ENCODE measurements around the gene FNDC5. TPM values are rescaled to one million over a fixed set of nuclear protein-coding genes. Genes with fewer than 3 reads are reported as not detected.

The FNDC5 gene
- polyA plus RNA-seq: not detected in 3 replicates
- not detected for polyA plus RNA-seq (2011; ENCODE audit: low read depth)
- not detected in 2 replicates for polyA plus RNA-seq (2011; cell fraction: cytosol; rRNA removed)
- polyA plus RNA-seq (2011; cell fraction: nucleus; rRNA removed): not detected in 2 replicates
- polyA plus RNA-seq (2012; ENCODE audit: low replicate concordance): 0.21 TPM in 1 of 2 replicates, not detected in the other
- polyA minus RNA-seq: not detected in 3 replicates
- polyA minus RNA-seq (2011; cell fraction: cytosol; rRNA and poly(A)+ RNA removed): not detected
- polyA minus RNA-seq (2011; cell fraction: nucleus; rRNA and poly(A)+ RNA removed): not detected in 2 replicates

GRCh38 chr1:32870615-32871363 is at the start of gene FNDC5:
Gene FNDC5 (minus strand): TSS chr1:32870912.
- Histone ChIP-seq H2AFZ (ENCODE audit: control insufficient read depth, low read length) (no peak within 1 kb of the TSS), H3K79me2 (ENCODE audit: control insufficient read depth, insufficient read depth, low read length) (no peaks in the 10 kb centered on the region), H3K36me3 (ENCODE audit: control insufficient read depth in 2 of 2, extremely low read depth in 1 of 2, insufficient read depth in 2 of 2, low read length in 2 of 2) (no peaks in the 10 kb centered on the region), H3K9me3 (ENCODE audit: control insufficient read depth, low read depth, low read length) (no peaks in the 10 kb centered on the region), H3K27ac (ENCODE audit: control insufficient read depth, insufficient read depth, low read length) (no peak within 1 kb of the TSS), H3K4me2 (ENCODE audit: control insufficient read depth, extremely low read depth, insufficient read depth, low read depth, low read length) (peak within 1 kb of the TSS; percentile 54), H4K20me1 (ENCODE audit: control insufficient read depth, extremely low read depth, insufficient read depth, low read length) (no peaks in the 10 kb centered on the region), H3K4me3 (ENCODE audit: control insufficient read depth in 2 of 3, extremely low read depth in 1 of 3, insufficient read depth in 2 of 3, low read depth in 1 of 3, low read length in 3 of 3) (peak within 1 kb of the TSS in 1 of 3 experiments; percentile 33), H3K9me1 (ENCODE audit: control insufficient read depth, extremely low read depth, insufficient read depth, low read length) (no peaks in the 10 kb centered on the region), H3K9ac (ENCODE audit: control insufficient read depth, extremely low read depth, insufficient read depth, low read length) (no peak within 1 kb of the TSS), H3K4me1 (ENCODE audit: control insufficient read depth, extremely low read depth, insufficient read depth, low read length) (no peaks in the 10 kb centered on the region), H3K27me3 (ENCODE audit: control insufficient read depth, extremely low read depth, insufficient read depth, low read length) (peaks cover 24% of the 10 kb centered on the region)
- no peak for FAIRE-seq
- TF ChIP-seq CTCF (optimal IDR thresholded peaks at IDR 0.05 in 1 of 3, IDR thresholded peaks at IDR 0.05 in 1 of 3, conservative IDR thresholded peaks at IDR 0.05 in 1 of 3; ENCODE audit: extremely low read depth in 1 of 3, insufficient read depth in 2 of 3, low read length in 3 of 3) (no peak), EZH2 (IDR thresholded peaks at IDR 0.05; ENCODE audit: low read length) (no peak)
- dilution Hi-C loops (cut with MboI; ENCODE audit: extremely low pct_ligation_motif_present, low sequenced_read_pairs): no loop called here
- DNase-seq (ENCODE audit: low read depth, low spot score): no peak

DNA sequence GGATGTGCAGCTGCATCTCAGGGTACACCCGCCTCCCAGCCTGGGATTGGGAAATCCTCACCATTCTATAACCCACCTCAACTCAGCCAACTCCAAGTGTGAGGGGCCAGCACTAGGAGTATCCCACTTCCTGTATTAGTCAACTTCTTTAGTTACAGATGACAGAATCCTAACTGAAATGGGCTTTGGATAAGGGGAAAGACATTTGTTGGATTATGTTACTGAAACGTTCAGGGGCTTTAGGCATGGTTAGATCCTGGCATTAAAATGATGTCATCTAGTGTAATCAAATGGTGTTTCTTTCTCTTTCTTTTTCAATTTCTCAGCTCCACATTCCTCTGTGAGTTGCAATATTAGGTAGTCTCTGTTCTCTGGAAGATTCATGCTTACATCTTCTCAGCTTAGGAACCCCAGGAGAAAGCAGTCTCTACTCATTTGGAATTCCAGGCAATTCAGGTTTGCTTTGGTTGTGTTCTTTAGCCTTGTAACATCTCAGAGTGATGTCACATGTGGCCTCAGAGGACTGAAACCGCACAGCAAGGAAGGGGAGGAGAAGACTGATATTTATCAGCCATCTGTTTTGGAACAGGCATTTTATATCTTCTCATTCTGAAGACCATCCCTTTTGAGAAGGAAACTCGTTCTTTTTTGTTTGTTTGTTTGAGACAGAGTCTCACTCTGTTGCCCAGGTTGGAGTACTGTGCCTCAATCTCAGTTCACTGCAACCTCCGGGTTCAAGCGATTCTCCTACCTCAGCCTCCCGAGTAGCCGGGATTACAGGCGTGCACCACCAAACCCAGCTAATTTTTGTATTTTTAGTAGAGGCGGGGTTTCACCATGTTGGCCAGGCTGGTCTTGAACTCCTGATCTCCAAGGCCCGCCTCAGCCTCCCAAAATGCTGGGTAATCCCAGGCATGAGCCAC is 49.4 kb upstream of the FNDC5 start:
- dilution Hi-C loops (cut with MboI; ENCODE audit: extremely low pct_ligation_motif_present, low sequenced_read_pairs): no loop called here
- no peak for DNase-seq (ENCODE audit: low read depth, low spot score)
- FAIRE-seq: peak; percentile 51
- Histone ChIP-seq H3K9me1 (ENCODE audit: control insufficient read depth, extremely low read depth, insufficient read depth, low read length) (no peaks in the 10 kb centered on the region), H3K4me1 (ENCODE audit: control insufficient read depth, extremely low read depth, insufficient read depth, low read length) (no peaks in the 10 kb centered on the region), H3K79me2 (ENCODE audit: control insufficient read depth, insufficient read depth, low read length) (no peaks in the 10 kb centered on the region), H3K9me3 (ENCODE audit: control insufficient read depth, low read depth, low read length) (no peaks in the 10 kb centered on the region), H3K27ac (ENCODE audit: control insufficient read depth, insufficient read depth, low read length) (no peak overlapping the region), H3K4me3 (ENCODE audit: control insufficient read depth in 2 of 3, extremely low read depth in 1 of 3, insufficient read depth in 2 of 3, low read depth in 1 of 3, low read length in 3 of 3) (no peak overlapping the region), H2AFZ (ENCODE audit: control insufficient read depth, low read length) (no peak overlapping the region), H3K4me2 (ENCODE audit: control insufficient read depth, extremely low read depth, insufficient read depth, low read depth, low read length) (no peak overlapping the region), H3K9ac (ENCODE audit: control insufficient read depth, extremely low read depth, insufficient read depth, low read length) (no peak overlapping the region), H4K20me1 (ENCODE audit: control insufficient read depth, extremely low read depth, insufficient read depth, low read length) (no peaks in the 10 kb centered on the region), H3K36me3 (ENCODE audit: control insufficient read depth in 2 of 2, extremely low read depth in 1 of 2, insufficient read depth in 2 of 2, low read length in 2 of 2) (no peaks in the 10 kb centered on the region), H3K27me3 (ENCODE audit: control insufficient read depth, extremely low read depth, insufficient read depth, low read length) (peaks cover 5% of the 10 kb centered on the region)
- TF ChIP-seq CTCF (optimal IDR thresholded peaks at IDR 0.05 in 1 of 3, IDR thresholded peaks at IDR 0.05 in 1 of 3, conservative IDR thresholded peaks at IDR 0.05 in 1 of 3; ENCODE audit: extremely low read depth in 1 of 3, insufficient read depth in 2 of 3, low read length in 3 of 3) (no peak), EZH2 (IDR thresholded peaks at IDR 0.05; ENCODE audit: low read length) (no peak)

Data from keratinocyte (primary cell).